Nephron (organoid): Measurements from ENCODE around the gene PLEKHD1.

Experiments
- H3K27ac Mint-ChIP-seq, 3 experiments: 2 replicates each; pipeline ENCODE4 v1.8.0; 2020; ENCODE audit warnings: mixed read lengths in 3 of 3, mild to moderate bottlenecking in 2 of 3, moderate library complexity in 1 of 3
- H3K27me3 Mint-ChIP-seq: 2 replicates; pipeline ENCODE4 v1.8.0; 2021; ENCODE audit warnings: low read depth, mild to moderate bottlenecking, moderate library complexity, mixed read lengths
- H3K36me3 Mint-ChIP-seq: 2 replicates; pipeline ENCODE4 v1.8.0; 2020; ENCODE audit warnings: low read depth, mixed read lengths
- H3K4me1 Mint-ChIP-seq: 2 replicates; pipeline ENCODE4 v1.8.0; 2020; ENCODE audit warnings: mixed read lengths
- H3K4me3 Mint-ChIP-seq, 3 experiments: 2 replicates each; pipeline ENCODE4 v1.8.0; 2020; ENCODE audit warnings: mild to moderate bottlenecking in 3 of 3, mixed read lengths in 3 of 3, moderate library complexity in 2 of 3
- H3K9me3 Mint-ChIP-seq: 2 replicates; pipeline ENCODE4 v1.8.0; 2020; ENCODE audit warnings: mixed read lengths
- TF ChIP-seq, protein P1 (sequence below), 3 experiments: fragments of 200-600 bp; sonication (generic); IDR thresholded peaks; one replicate each; pipeline ENCODE4 v1.5.0; 2021; ENCODE audit warnings: antibody characterized with exemption in 3 of 3; ENCODE audit not compliant: unreplicated experiment in 3 of 3

Gene PLEKHD1

GRCh38 chr14:69518289-69519101, 34.0 kb downstream of the PLEKHD1 start:
- no peaks in the 10 kb centered on the region for H3K36me3 Mint-ChIP-seq
- peaks cover 16% of the 10 kb centered on the region for H3K4me1 Mint-ChIP-seq
- H3K9me3 Mint-ChIP-seq: peaks cover 2% of the 10 kb centered on the region
- H3K4me3 Mint-ChIP-seq: no peak overlapping the region
- TF ChIP-seq, protein P1, sequence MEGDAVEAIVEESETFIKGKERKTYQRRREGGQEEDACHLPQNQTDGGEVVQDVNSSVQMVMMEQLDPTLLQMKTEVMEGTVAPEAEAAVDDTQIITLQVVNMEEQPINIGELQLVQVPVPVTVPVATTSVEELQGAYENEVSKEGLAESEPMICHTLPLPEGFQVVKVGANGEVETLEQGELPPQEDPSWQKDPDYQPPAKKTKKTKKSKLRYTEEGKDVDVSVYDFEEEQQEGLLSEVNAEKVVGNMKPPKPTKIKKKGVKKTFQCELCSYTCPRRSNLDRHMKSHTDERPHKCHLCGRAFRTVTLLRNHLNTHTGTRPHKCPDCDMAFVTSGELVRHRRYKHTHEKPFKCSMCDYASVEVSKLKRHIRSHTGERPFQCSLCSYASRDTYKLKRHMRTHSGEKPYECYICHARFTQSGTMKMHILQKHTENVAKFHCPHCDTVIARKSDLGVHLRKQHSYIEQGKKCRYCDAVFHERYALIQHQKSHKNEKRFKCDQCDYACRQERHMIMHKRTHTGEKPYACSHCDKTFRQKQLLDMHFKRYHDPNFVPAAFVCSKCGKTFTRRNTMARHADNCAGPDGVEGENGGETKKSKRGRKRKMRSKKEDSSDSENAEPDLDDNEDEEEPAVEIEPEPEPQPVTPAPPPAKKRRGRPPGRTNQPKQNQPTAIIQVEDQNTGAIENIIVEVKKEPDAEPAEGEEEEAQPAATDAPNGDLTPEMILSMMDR (IDR thresholded peaks at IDR 0.05; ENCODE audit: unreplicated experiment in 3 of 3): no peak
- H3K27me3 Mint-ChIP-seq: peaks cover 18% of the 10 kb centered on the region
- peak overlapping the region; percentile 79 to 83 (median 79) for H3K27ac Mint-ChIP-seq

DNA sequence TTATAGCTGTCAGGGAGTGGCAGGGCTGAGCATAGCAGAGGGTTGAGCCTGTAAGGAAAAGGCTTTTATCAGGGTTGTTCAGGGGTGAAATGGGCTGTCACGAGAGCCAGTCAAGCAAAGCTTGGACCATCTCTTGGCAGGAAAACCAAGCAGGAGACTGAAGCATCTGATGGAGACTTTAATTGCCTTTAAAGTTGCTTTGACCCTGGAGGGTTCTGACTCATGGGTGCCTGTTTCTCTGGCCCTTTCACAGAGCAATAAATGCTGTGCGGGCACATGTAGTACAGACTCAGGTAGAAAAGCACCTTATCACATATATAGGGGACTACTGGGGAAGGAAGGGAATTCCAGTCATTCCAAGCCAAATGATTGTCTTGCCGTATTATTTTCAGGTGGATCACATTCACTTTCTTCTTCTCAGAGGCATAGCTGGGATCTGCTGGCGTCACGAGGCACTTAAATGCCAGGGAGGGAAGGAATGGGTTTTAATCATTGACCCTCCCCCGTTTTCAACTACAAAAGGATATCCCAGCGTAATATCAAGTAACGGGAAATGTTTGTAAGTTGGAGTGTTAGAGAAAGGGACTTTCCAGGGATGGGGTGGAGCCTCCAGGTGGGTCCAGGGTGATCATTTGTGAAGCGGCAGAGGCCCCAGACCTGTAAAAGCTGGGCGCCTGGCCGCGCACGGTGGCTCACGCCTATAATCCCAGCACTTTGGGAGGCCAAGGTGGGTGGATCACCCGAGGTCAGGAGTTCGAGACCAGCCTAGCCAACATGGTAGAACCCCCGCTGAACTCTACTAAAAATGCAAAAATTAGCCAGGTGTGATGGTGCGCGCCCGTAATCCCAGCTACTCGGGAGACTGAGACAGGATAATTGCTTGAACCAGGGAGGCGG, 34.9 kb downstream of the PLEKHD1 start:
- peaks cover 16% of the 10 kb centered on the region for H3K27me3 Mint-ChIP-seq
- H3K9me3 Mint-ChIP-seq: peaks cover 2% of the 10 kb centered on the region
- peaks cover 16% of the 10 kb centered on the region for H3K4me1 Mint-ChIP-seq
- H3K4me3 Mint-ChIP-seq: no peak overlapping the region
- peak overlapping the region; percentile 79 to 83 (median 79) for H3K27ac Mint-ChIP-seq
- H3K36me3 Mint-ChIP-seq: no peaks in the 10 kb centered on the region
- TF ChIP-seq, protein P1 (IDR thresholded peaks at IDR 0.05; ENCODE audit: unreplicated experiment in 3 of 3): no peak

- H3K36me3 Mint-ChIP-seq: no peaks in the 10 kb centered on the region
These were observed 37.5 kb downstream of the PLEKHD1 start for GRCh38 chr14:69522026-69522425.

GRCh38 chr14:69525896-69526295, 41.4 kb downstream of the PLEKHD1 start:
- H3K9me3 Mint-ChIP-seq: no peaks in the 10 kb centered on the region

More at GRCh38 chr14:69522026-69522425, 37.5 kb downstream of the PLEKHD1 start:
- no peaks in the 10 kb centered on the region for H3K9me3 Mint-ChIP-seq
- TF ChIP-seq, protein P1 (IDR thresholded peaks at IDR 0.05; ENCODE audit: unreplicated experiment in 3 of 3): no peak
- peaks cover 16% of the 10 kb centered on the region for H3K4me1 Mint-ChIP-seq
- peaks cover 5% of the 10 kb centered on the region for H3K27me3 Mint-ChIP-seq
- H3K27ac Mint-ChIP-seq: no peak overlapping the region
- H3K4me3 Mint-ChIP-seq: no peak overlapping the region

GRCh38 chr14:69527635-69528034, 43.1 kb downstream of the PLEKHD1 start:
- H3K27me3 Mint-ChIP-seq: peaks cover 11% of the 10 kb centered on the region
- H3K9me3 Mint-ChIP-seq: no peaks in the 10 kb centered on the region
- H3K4me3 Mint-ChIP-seq: no peak overlapping the region
- no peak overlapping the region for H3K27ac Mint-ChIP-seq
- H3K36me3 Mint-ChIP-seq: no peaks in the 10 kb centered on the region
- no peaks in the 10 kb centered on the region for H3K4me1 Mint-ChIP-seq
- TF ChIP-seq, protein P1 (IDR thresholded peaks at IDR 0.05; ENCODE audit: unreplicated experiment in 3 of 3): no peak

More at GRCh38 chr14:69525896-69526295, 41.4 kb downstream of the PLEKHD1 start:
- no peaks in the 10 kb centered on the region for H3K36me3 Mint-ChIP-seq
- no peak overlapping the region for H3K27ac Mint-ChIP-seq
- peaks cover 3% of the 10 kb centered on the region for H3K27me3 Mint-ChIP-seq
- H3K4me1 Mint-ChIP-seq: no peaks in the 10 kb centered on the region
- H3K4me3 Mint-ChIP-seq: no peak overlapping the region
- TF ChIP-seq, protein P1 (IDR thresholded peaks at IDR 0.05; ENCODE audit: unreplicated experiment in 3 of 3): no peak
